HepG2 (cell line): ENCODE measurements around the gene TRIM27. TPM values are rescaled to one million over a fixed set of nuclear protein-coding genes. Genes with fewer than 3 reads are reported as not detected.

Experiments
- CREB1 ChIP-seq, 2 experiments: fragments of 450-650 bp in 1 of 2; IDR thresholded peaks; 2 replicates each; pipeline ENCODE4 v1.6.1; 2016 to 2017; ENCODE audit warnings: control low read depth in 1 of 2, mild to moderate bottlenecking in 1 of 2, missing compliant biosample characterization in 1 of 2, missing genetic modification characterization in 1 of 2
- GFI1 ChIP-seq: sonication (generic); formaldehyde crosslinking; IDR thresholded peaks from 2 replicates; pipeline ENCODE4 v1.5.0; 2020; ENCODE audit warnings: missing genetic modification reagents, mild to moderate bottlenecking, borderline replicate concordance
- KLF13 ChIP-seq: sonication (generic); formaldehyde crosslinking; IDR thresholded peaks from 2 replicates; pipeline ENCODE4 v1.4.0; 2020; ENCODE audit warnings: mild to moderate bottlenecking, missing genetic modification reagents
- MAFK ChIP-seq, 2 experiments: IDR thresholded peaks in 1 of 2; conservative IDR thresholded peaks in 1 of 2; 2 replicates each; pipeline ENCODE4 v1.6.1; 2011; ENCODE audit warnings: improper control_type of control experiment in 2 of 2, low read length in 2 of 2
- MATR3 ChIP-seq: sonication (generic); formaldehyde crosslinking; IDR thresholded peaks from 2 replicates; pipeline ENCODE4 v1.4.0; 2020; ENCODE audit warnings: missing genetic modification reagents
- PHF8 ChIP-seq: sonication (generic); formaldehyde crosslinking; IDR thresholded peaks from 2 replicates; pipeline ENCODE4 v1.5.0; 2020; ENCODE audit warnings: missing genetic modification reagents
- ZNF292 ChIP-seq: sonication (generic); formaldehyde crosslinking; IDR thresholded peaks from 2 replicates; pipeline ENCODE4 v1.8.1; 2022; ENCODE audit warnings: mild to moderate bottlenecking, low read depth, missing genetic modification reagents, borderline replicate concordance
- ZNF335 ChIP-seq: sonication (generic); formaldehyde crosslinking; IDR thresholded peaks from 2 replicates; pipeline ENCODE4 v1.4.0; 2020; ENCODE audit warnings: missing genetic modification reagents
- ZNF484 ChIP-seq: sonication (generic); formaldehyde crosslinking; IDR thresholded peaks from 2 replicates; pipeline ENCODE4 v1.5.1; 2020; ENCODE audit warnings: mild to moderate bottlenecking, low read depth, missing genetic modification reagents, borderline replicate concordance
- ZNF691 ChIP-seq: sonication (generic); formaldehyde crosslinking; IDR thresholded peaks from 2 replicates; pipeline ENCODE4 v1.4.0; 2020; ENCODE audit warnings: missing genetic modification reagents, low read depth, mild to moderate bottlenecking, borderline replicate concordance
- ZNF737 ChIP-seq: sonication (generic); formaldehyde crosslinking; IDR thresholded peaks from 2 replicates; pipeline ENCODE4 v1.5.0; 2020; ENCODE audit warnings: missing genetic modification reagents, mild to moderate bottlenecking, borderline replicate concordance
- ZNF770 ChIP-seq: sonication (generic); formaldehyde crosslinking; IDR thresholded peaks from 2 replicates; pipeline ENCODE4 v1.5.0; 2020; ENCODE audit warnings: mild to moderate bottlenecking, missing genetic modification reagents
- polyA plus RNA-seq, 8 experiments: library from polyadenylated mRNA; depleted of rRNA in 3 of 8; stranded (reverse) in 7 of 8; unstranded in 1 of 8; fragments of >200 nt; fragmentation: Illumina TruSeq in 4 of 8; extraction: Trizol in 4 of 8; gene quantifications; 2 replicates each; pipeline versions ENCODE4 v1.2.1 to v1.2.3, GENCODE V29; 2011 to 2016; ENCODE audit warnings: low read depth in 4 of 8, missing spikeins in 1 of 8, mixed read lengths in 1 of 8; ENCODE audit not compliant: insufficient read depth in 1 of 8
- total RNA-seq, 5 experiments: library from RNA; depleted of rRNA; stranded (reverse); fragments of >200 nt; fragmentation: Illumina TruSeq; extraction: Trizol; gene quantifications; 2 replicates each; pipeline ENCODE4 v1.2.3, GENCODE V29; 2016; ENCODE audit warnings: low read depth in 1 of 5
- TF ChIP-seq, protein P1 (sequence below): sonication (generic); formaldehyde crosslinking; IDR thresholded peaks from 2 replicates; pipeline ENCODE4 v1.4.0; 2020; ENCODE audit warnings: missing genetic modification reagents
- TF ChIP-seq, protein P2 (sequence below): sonication (generic); formaldehyde crosslinking; IDR thresholded peaks from 2 replicates; pipeline ENCODE4 v1.4.0; 2020; ENCODE audit warnings: missing genetic modification reagents, mild to moderate bottlenecking, borderline replicate concordance
- TF ChIP-seq, protein P3 (sequence below): sonication (generic); formaldehyde crosslinking; IDR thresholded peaks from 2 replicates; pipeline ENCODE4 v1.8.1; 2023; ENCODE audit warnings: missing genetic modification reagents, mild to moderate bottlenecking, borderline replicate concordance
- TF ChIP-seq, protein P4 (sequence below): sonication (generic); formaldehyde crosslinking; IDR thresholded peaks from 2 replicates; pipeline ENCODE4 v1.4.0; 2020; ENCODE audit warnings: missing genetic modification reagents; ENCODE audit errors: not compliant biosample characterization
- TF ChIP-seq, protein P5 (sequence below): sonication (generic); formaldehyde crosslinking; conservative IDR thresholded peaks from 2 replicates; pipeline ENCODE4 v1.8.0; 2022; ENCODE audit warnings: low read depth, missing genetic modification reagents

Gene TRIM27
- total and polyA plus RNA-seq, 2 of the 13 experiments (the other 11 are each of a cell fraction or from before 2014, with no cell fraction given), result 88.6 to 112 TPM

- TF ChIP-seq, protein P1, sequence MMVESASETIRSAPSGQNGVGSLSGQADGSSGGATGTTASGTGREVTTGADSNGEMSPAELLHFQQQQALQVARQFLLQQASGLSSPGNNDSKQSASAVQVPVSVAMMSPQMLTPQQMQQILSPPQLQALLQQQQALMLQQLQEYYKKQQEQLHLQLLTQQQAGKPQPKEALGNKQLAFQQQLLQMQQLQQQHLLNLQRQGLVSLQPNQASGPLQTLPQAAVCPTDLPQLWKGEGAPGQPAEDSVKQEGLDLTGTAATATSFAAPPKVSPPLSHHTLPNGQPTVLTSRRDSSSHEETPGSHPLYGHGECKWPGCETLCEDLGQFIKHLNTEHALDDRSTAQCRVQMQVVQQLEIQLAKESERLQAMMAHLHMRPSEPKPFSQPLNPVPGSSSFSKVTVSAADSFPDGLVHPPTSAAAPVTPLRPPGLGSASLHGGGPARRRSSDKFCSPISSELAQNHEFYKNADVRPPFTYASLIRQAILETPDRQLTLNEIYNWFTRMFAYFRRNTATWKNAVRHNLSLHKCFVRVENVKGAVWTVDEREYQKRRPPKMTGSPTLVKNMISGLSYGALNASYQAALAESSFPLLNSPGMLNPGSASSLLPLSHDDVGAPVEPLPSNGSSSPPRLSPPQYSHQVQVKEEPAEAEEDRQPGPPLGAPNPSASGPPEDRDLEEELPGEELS (CRISPR knock-in tag), result 0 out of 2 replicates have a peak, but pooled peaks have one; percentile 39
- TF ChIP-seq MAFK (conservative IDR thresholded peaks at IDR 0.05 in 1 of 2, IDR thresholded peaks at IDR 0.05 in 1 of 2; ENCODE audit: low read length in 2 of 2), result no peak
- TF ChIP-seq ZNF770 (CRISPR knock-in tag), result 0 out of 2 replicates have a peak, but pooled peaks have one; percentile 34
- TF ChIP-seq PHF8 (CRISPR knock-in tag), result peak; percentile 47; the same call in 1 of the 2 replicates
- TF ChIP-seq MATR3 (CRISPR knock-in tag), result no peak
- TF ChIP-seq ZNF737 (CRISPR knock-in tag), result no peak; the same call in 1 of the 2 replicates
- TF ChIP-seq, protein P2, sequence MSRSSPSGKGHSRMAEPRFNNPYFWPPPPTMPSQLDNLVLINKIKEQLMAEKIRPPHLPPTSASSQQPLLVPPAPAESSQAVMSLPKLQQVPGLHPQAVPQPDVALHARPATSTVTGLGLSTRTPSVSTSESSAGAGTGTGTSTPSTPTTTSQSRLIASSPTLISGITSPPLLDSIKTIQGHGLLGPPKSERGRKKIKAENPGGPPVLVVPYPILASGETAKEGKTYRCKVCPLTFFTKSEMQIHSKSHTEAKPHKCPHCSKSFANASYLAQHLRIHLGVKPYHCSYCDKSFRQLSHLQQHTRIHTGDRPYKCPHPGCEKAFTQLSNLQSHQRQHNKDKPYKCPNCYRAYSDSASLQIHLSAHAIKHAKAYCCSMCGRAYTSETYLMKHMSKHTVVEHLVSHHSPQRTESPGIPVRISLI (CRISPR knock-in tag), result peak; percentile 96
- TF ChIP-seq CREB1 (IDR thresholded peaks at IDR 0.05), result peak; percentile 69; the same call in 1 of the 2 replicates
- TF ChIP-seq CREB1 (CRISPR knock-in tag; IDR thresholded peaks at IDR 0.05), result peak; percentile 74
- TF ChIP-seq ZNF292 (CRISPR knock-in tag), result no peak
- TF ChIP-seq, protein P3, sequence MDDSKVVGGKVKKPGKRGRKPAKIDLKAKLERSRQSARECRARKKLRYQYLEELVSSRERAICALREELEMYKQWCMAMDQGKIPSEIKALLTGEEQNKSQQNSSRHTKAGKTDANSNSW (CRISPR knock-in tag), result no peak
- TF ChIP-seq, protein P4, sequence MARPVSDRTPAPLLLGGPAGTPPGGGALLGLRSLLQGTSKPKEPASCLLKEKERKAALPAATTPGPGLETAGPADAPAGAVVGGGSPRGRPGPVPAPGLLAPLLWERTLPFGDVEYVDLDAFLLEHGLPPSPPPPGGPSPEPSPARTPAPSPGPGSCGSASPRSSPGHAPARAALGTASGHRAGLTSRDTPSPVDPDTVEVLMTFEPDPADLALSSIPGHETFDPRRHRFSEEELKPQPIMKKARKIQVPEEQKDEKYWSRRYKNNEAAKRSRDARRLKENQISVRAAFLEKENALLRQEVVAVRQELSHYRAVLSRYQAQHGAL (CRISPR knock-in tag), result peak; percentile 20
- TF ChIP-seq, protein P5, sequence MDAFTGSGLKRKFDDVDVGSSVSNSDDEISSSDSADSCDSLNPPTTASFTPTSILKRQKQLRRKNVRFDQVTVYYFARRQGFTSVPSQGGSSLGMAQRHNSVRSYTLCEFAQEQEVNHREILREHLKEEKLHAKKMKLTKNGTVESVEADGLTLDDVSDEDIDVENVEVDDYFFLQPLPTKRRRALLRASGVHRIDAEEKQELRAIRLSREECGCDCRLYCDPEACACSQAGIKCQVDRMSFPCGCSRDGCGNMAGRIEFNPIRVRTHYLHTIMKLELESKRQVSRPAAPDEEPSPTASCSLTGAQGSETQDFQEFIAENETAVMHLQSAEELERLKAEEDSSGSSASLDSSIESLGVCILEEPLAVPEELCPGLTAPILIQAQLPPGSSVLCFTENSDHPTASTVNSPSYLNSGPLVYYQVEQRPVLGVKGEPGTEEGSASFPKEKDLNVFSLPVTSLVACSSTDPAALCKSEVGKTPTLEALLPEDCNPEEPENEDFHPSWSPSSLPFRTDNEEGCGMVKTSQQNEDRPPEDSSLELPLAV (CRISPR knock-in tag), result no peak
- peak; percentile 76; the same call in 1 of the 2 replicates for TF ChIP-seq ZNF691 (CRISPR knock-in tag)
- TF ChIP-seq KLF13 (CRISPR knock-in tag), result no peak
- peak; percentile 21; the same call in 1 of the 2 replicates for TF ChIP-seq ZNF335 (CRISPR knock-in tag)
- TF ChIP-seq GFI1 (CRISPR knock-in tag), result no peak; the same call in 1 of the 2 replicates
- no peak for TF ChIP-seq ZNF484 (CRISPR knock-in tag)
Observed at GRCh38 chr6:28943557-28944411, 20.0 kb upstream of the TRIM27 start (continued).
